Endothelial cell of umbilical vein (primary cell): ENCODE measurements around the gene TMEM164.

Experiments used
- CTCF ChIP-seq, 2 donors: IDR thresholded peaks; 1 replicate in 1 of 2; 2 replicates in 1 of 2; pipeline ENCODE4 v1.5.1; 2011; ENCODE audit warnings: low read length in 2 of 2, mild to moderate bottlenecking in 2 of 2, moderate library complexity in 2 of 2, control low read depth in 1 of 2, inconsistent platforms in 1 of 2, low read depth in 1 of 2; ENCODE audit not compliant: insufficient read depth in 1 of 2; ENCODE audit errors: extremely low read depth in 1 of 2
- GATA2 ChIP-seq: IDR thresholded peaks from 2 replicates; pipeline ENCODE4 v1.7.0; 2011; ENCODE audit warnings: low read depth, mild to moderate bottlenecking, moderate library complexity, mixed read lengths, low read length; ENCODE audit not compliant: insufficient read length, insufficient read depth
- MYC ChIP-seq: IDR thresholded peaks from one replicate; pipeline ENCODE4 v1.6.1; 2011; ENCODE audit warnings: mild to moderate bottlenecking, low read depth, low read length
- POLR2A ChIP-seq: IDR thresholded peaks from 2 replicates; pipeline ENCODE4 v1.6.1; 2012; ENCODE audit warnings: low read depth, mild to moderate bottlenecking, control low read depth, low read length
- POLR2AphosphoS5 ChIP-seq: IDR thresholded peaks from 2 replicates; pipeline ENCODE4 v1.6.1; 2012; ENCODE audit warnings: low read depth, mild to moderate bottlenecking, control low read depth, low read length, moderate library complexity; ENCODE audit not compliant: insufficient read depth

- no peak for TF ChIP-seq POLR2A
- peak; percentile 48 for TF ChIP-seq CTCF (IDR thresholded peaks at IDR 0.05; ENCODE audit: extremely low read depth in 1 of 2, insufficient read depth in 1 of 2, low read depth in 1 of 2, low read length in 2 of 2)
- no peak for TF ChIP-seq POLR2AphosphoS5
- no peak for TF ChIP-seq GATA2
- TF ChIP-seq MYC, result no peak
Measured at GRCh38 chrX:110146521-110146920, 143.6 kb downstream of the TMEM164 start.
